Lower leg skin (tissue), 3 donors: ENCODE measurements around the gene PDE4DIP.
"Not testable (repeated sequence)": the region's sequence is repeated elsewhere in the genome, so short reads cannot be mapped to it uniquely, and the experiment has no call there.

Source experiments
- CTCF ChIP-seq, 3 donors: fragments of 450-650 bp; IDR thresholded peaks; one replicate each; pipeline ENCODE4 v1.5.1; 2016; ENCODE audit warnings: antibody characterized with exemption in 3 of 3, mild to moderate bottlenecking in 3 of 3, moderate library complexity in 2 of 3
- POLR2A ChIP-seq, 2 donors: fragments of 450-650 bp; IDR thresholded peaks; one replicate each; pipeline ENCODE4 v1.6.1; 2016 to 2017; ENCODE audit warnings: antibody characterized with exemption in 2 of 2, mild to moderate bottlenecking in 1 of 2, moderate library complexity in 1 of 2

DNA sequence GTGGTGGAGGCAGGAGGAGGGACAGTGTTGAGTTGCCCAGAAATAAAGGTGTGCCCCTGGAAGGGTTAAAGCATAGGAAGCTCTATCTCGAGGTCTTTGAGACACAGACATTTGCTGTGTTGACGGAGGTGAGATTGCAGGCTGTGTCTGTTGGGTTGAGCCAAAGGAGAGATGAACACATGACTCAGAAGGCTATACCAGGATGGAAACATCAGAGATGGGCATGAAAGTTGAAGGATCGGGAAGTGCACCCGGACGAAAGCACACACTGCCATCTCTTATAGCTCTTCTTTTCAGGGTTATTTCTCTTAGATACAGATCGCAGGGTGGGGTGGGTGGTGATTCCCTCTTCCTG, 35.3 kb upstream of the PDE4DIP start:
- TF ChIP-seq CTCF, POLR2A (IDR thresholded peaks at IDR 0.05): not testable (repeated sequence)
